Suppressor macrophage treated with lipopolysaccharide for 1 hour (primary cell): ENCODE results near the gene MAX.

ENCODE experiments used
- DNase-seq, 3 donors: peaks; one replicate each; pipeline ENCODE4 v3.0.0-alpha.2; 2020 to 2022

The MAX gene, protein sequence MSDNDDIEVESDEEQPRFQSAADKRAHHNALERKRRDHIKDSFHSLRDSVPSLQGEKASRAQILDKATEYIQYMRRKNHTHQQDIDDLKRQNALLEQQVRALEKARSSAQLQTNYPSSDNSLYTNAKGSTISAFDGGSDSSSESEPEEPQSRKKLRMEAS

GRCh38 chr14:65102441-65103149 is at the start of gene MAX:
Gene MAX, minus strand, starts transcription at chr14:65102517. Its CDS starts 178 bp downstream, at chr14:65102339.
- peak; percentile 98 to 99 (median 98) for DNase-seq

GRCh38 chr14:65151609-65151956 is 49.3 kb upstream of the MAX start:
- no peak for DNase-seq

- no peak for DNase-seq
These were observed 48.7 kb upstream of the MAX start for GRCh38 chr14:65150898-65151608.

- no peak for DNase-seq
These were observed 46.8 kb upstream of the MAX start for GRCh38 chr14:65149116-65149515.

GRCh38 chr14:65144170-65144569 is 41.9 kb upstream of the MAX start:
- no peak for DNase-seq

DNA sequence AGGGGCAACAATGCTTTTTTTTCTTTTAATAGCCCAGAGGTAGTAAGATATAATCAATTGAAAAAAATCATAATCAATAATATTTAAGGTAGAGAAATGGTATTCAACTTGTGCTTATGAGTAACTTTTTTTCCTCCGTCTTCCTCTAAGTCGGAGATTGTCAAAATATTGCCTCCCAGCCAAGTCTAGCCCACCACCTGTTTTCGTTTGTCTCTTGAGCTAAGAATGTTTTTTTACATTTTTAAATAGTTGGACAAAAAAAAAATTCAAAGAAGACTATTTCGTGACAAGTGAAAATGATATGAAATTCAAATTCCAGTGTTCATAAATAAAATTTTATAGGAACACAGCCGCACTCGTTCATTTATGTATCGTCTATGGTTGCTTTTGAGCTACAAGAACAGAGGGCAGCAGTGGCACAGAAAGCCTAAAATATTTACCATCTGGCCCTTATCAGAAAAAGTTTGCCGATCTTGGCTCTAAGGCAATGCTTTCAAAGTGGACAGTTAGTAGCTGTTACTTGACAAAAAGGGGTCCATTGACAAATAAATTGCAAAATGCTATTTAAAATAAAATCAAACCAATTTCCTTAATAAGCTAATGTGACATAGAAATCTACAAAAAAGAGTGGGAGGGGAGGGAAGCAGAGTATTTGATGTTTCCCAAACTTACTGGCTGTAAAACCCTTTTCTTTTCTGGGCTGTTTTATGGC is 40.8 kb upstream of the MAX start:
- no peak for DNase-seq

DNA sequence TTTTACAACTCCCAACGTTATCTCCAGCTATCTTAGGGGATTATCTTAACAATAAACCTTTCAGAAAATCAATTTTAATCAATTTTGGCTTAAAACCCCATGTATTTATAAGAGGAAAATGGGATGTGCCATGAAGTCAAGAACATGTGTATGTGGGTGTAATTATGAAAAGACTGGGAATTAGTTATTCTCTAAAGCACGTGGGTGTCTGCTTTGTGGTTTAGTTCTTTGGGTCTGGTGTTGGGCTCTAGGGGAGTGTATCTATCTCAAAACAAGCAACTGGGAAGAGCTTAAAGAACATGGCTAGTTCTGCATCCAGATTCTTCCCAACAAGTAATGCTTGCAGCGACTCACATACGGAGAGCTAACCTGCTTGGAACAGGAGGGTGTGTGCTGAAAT is 40.1 kb upstream of the MAX start:
- no peak for DNase-seq

GRCh38 chr14:65141523-65141922 is 39.2 kb upstream of the MAX start:
- DNase-seq, result no peak

DNA sequence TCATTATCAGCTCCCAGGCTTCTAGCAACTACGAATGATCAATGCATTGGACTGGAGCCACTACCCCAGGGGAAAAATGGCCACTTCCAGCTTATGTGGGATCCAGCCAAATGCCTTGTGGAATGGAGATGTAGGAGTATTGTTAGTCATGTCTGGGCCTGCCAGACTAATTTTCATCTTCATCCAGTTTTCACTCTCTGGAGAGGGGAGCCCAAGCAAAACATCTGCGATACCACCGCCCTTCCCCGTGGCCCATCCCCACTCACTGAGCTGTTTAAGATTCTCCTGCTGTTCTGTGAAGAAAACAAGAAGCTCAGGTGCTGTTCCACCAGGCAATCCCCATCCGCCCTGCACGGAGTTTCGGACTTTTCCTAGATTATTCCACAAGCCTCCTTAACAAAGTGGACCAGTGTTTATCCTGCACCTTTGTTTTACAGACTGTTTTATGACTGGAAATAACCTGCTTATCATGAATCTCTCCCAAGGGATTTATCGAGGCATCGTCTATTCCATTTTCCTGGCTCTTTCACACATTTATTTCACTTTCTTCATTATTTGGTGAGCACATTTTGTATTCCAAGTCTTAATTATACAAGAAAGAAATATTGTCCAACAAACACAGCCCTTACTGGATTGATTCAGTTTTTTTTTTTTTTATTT is 35.5 kb upstream of the MAX start:
- DNase-seq, result no peak

GRCh38 chr14:65134651-65135579 is 32.6 kb upstream of the MAX start:
- DNase-seq, result no peak

DNA sequence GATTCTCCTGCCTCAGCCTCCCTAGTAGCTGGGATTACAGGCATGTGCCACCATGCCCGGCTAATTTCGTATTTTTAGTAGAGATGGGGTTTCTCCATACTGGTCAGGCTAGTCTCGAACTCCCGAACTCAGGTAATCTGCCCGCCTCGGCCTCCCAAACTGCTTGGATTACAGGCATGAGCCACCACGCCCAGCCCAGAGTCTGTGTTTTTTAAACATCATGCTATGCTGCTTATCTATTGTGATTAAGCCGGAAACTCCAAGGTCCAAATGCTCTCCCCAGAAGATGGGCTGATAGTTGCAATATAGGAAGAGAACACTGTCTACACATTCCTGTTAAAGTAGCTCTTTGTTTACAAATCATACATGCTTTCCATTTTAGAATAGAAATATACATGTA is 30.5 kb upstream of the MAX start:
- DNase-seq, result no peak

GRCh38 chr14:65131301-65131701 is 29.0 kb upstream of the MAX start:
- peak in 2 of 3 donors; percentile 25 to 37 for DNase-seq

- DNase-seq, result no peak
These were observed 25.8 kb upstream of the MAX start for GRCh38 chr14:65128096-65128495.

- DNase-seq, result no peak
These were observed 15.7 kb upstream of the MAX start for GRCh38 chr14:65117769-65118745.

DNA sequence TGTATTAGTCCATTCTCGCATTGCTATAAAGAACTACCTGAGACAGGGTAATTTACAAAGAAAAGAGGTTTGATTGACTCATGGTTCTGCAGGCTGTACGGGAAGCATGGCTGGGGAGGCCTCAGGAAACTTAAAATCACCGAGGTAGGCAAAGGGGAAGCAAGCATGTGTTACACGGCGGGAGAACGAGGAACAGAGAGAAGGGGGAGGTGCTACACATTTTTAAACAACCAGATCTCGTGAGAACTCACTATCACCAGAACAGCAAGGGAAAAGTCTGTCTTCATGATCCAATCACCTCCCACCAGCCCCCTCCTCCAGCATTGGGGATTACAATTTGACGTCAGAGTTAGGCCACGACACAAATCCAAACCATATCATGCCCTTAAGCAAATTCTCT is 13.3 kb upstream of the MAX start:
- DNase-seq, result peak in 2 of 3 donors; percentile 4 to 7

- DNase-seq, result no peak
These were observed 8.2 kb upstream of the MAX start for GRCh38 chr14:65110525-65110924.

DNA sequence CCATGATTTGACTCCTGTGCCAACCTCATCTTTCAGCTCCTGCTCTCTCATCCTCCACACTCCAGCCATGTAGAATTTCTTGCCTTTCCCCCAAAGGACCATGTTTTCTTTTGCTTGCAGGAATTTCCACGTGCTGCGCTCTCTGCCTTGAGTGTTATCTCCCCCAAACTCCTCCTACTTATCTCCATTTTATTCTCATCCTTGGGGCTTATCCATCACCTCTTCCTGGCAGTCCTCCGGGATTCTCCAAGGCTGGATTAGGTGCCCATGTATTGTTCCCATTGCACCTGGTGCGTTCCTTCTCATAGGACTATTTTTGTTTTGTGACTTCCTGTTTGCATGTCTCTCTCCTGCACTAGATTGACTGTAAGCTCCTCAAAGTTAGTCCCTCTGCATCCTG is 7.0 kb upstream of the MAX start:
- DNase-seq, result no peak

DNA sequence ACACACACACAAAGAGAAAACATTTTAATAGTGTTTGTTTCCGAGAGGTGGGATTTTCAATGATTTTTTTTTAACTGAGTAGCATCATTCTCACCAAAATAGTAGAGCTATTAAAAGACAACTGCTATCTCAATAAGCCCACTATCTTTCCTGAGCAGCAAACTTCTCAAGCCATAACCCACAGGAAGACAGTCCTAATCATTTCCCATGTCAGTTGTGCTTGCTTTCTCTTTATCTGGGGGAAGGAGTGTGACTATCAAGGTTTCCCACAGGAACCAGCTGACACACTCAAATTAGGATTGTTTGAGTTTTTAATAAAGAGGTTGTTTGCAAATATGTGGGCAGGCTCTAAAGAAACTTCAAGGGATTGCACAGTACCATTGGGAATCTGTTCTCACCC is 4.9 kb upstream of the MAX start:
- DNase-seq, result no peak

GRCh38 chr14:65106736-65107135 is 4.4 kb upstream of the MAX start:
- DNase-seq, result no peak

- DNase-seq, result no peak
These were observed 4.0 kb upstream of the MAX start for GRCh38 chr14:65106316-65106715.

DNA sequence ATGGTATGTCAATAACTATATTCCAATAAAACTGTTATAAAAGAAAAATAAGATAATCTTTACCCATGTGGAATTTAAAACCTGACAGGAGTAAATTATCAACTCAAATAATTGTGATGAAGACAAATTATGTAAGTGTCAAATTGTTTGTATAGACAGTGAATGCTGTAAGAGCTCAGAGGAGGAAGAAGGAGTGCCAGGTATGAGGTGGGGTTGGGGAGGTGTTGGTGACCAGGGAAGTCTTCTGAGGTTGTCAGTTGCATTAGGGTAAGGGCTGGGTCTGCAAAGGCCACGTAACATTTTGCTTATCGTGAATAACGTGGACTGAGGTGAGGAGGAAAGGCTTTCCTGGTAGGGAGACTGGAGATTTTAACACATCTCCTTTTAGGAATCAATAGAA is 2.5 kb upstream of the MAX start:
- DNase-seq, result no peak
